Right cardiac atrium (tissue), 5 donors: ENCODE measurements around the gene CCDC33. TPM values are rescaled to one million over a fixed set of nuclear protein-coding genes. Genes with fewer than 3 reads are reported as not detected.

Experiments
- ATAC-seq, 2 donors: fragments of 200-7000 bp; cut with Tn5 transposase; one replicate each; pipeline versions ENCODE4 v1.8.0 to v1.9.1; 2020; ENCODE audit warnings: moderate library complexity in 2 of 2, mild to moderate bottlenecking in 1 of 2
- DNase-seq, 3 donors: peaks; one replicate each; pipeline ENCODE4 v3.0.0-alpha.2; 2020
- H3K27ac ChIP-seq: one replicate; pipeline ENCODE4 v1.5.1; 2013; ENCODE audit warnings: mild to moderate bottlenecking, low read length, control low read depth, moderate library complexity
- H3K27me3 ChIP-seq: one replicate; pipeline ENCODE4 v1.6.1; 2013; ENCODE audit not compliant: control insufficient read depth, insufficient read depth
- H3K4me1 ChIP-seq: one replicate; pipeline ENCODE4 v1.6.1; 2013; ENCODE audit warnings: low read length; ENCODE audit not compliant: control insufficient read depth, insufficient read depth
- H3K4me3 ChIP-seq: one replicate; pipeline ENCODE4 v1.5.1; 2013; ENCODE audit warnings: low read length, control low read depth
- H3K9me3 ChIP-seq: one replicate; pipeline ENCODE4 v1.6.1; 2013; ENCODE audit warnings: low read length; ENCODE audit not compliant: control insufficient read depth
- WGBS: extraction: QIAGEN DNeasy Blood & Tissue Kit; methylation state at CpG from one replicate; pipeline ENCODE4 v1.1.7; 2013; 5-methylcytosine and 5-hydroxymethylcytosine counted together
- intact Hi-C, 4 donors: fragments of 100-400 bp; cut with DNase I; formaldehyde crosslinking; loops; one replicate each; pipeline versions ENCODE4 v1.11.0 to v1.14.0; 2022 to 2023
- polyA plus RNA-seq: library from polyadenylated mRNA; stranded (reverse); fragments of 200-250 nt; gene quantifications from one replicate; pipeline ENCODE4 v1.2.3, GENCODE V29; 2013
- total RNA-seq, 4 donors: library from RNA; stranded (reverse); fragmentation: NEBNext Ultra II Directional; extraction: Animal tissue kit (Norgen Biotek cat#: 25700); gene quantifications; one replicate each; pipeline ENCODE4 v1.2.1, GENCODE V29; 2021
- donor health status: healthy with polysubstance abuse.
- donor health status: DM: no; HTN: yes; CAD: no.
- donor health status: DM: no; HTN: no; CAD: no.
- donor health status: DM: no; HTN: yes; CAD: no; lungs with severe emphysema.
- donor health status: DM: yes; HTN: yes; CAD: no.

CCDC33 gene
- total and polyA plus RNA-seq, 5 donors: 0.07 TPM; not detected in 4

DNA sequence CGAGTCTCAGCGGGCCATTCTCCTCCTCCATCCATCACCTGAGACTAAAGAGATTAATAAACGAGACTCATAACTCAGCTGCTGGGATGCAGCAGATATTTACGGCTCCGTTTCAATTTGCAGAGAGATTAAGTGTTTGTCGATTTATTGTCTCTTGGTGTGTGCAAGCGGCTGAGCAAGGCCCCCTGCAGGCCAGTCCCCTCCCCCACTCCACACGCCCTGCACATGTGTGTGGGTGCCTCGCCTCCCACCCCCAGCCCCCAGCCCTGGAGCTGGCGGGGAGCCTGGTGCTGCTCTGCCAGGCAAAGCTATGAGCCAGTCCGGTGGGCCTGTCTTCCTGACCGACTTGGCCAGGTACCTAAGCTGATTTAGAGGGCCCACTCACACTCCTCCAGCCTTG is 68.3 kb downstream of the CCDC33 start:
- no peak overlapping the region for H3K27ac ChIP-seq
- peak in 1 of 3 donors; percentile 43 for DNase-seq
- no peaks in the 10 kb centered on the region for H3K27me3 ChIP-seq
- intact Hi-C loops: no loop called here
- ATAC-seq: no peak
- 68% methylated on average over 12 of the region's 12 CpGs for WGBS
- H3K4me1 ChIP-seq: no peaks in the 10 kb centered on the region
- H3K9me3 ChIP-seq: no peaks in the 10 kb centered on the region
- no peak overlapping the region for H3K4me3 ChIP-seq

DNA sequence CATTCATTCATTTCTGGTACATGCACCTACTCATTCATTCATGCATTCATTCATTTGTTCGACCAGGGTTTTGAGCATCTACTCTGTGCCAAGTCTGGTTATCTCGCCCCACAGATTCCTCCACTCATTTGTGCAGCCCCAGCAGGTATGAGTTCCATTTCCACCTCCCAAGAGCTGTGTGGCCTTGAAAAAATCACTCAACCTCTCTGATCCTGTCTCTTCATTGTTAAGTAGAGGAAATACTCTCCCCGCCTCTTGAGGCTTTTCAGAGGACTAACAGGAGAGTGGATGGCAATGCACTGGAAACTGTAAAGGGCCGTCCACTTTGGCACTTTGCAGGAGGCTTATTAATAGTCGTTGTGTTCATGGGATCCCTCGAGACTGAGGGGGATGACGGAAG is 69.6 kb downstream of the CCDC33 start:
- intact Hi-C loops: loop anchor here in 3 of 4 donors (2.0 to 5.0 kb wide), 2 partner anchors 178 to 179 kb away; no protein-coding TSS in a partner anchor
- Histone ChIP-seq H3K9me3 (no peaks in the 10 kb centered on the region), H3K27me3 (no peaks in the 10 kb centered on the region), H3K27ac (no peak overlapping the region), H3K4me1 (no peaks in the 10 kb centered on the region), H3K4me3 (no peak overlapping the region)
- no peak for ATAC-seq
- 77% methylated on average over 7 of the region's 7 CpGs for WGBS
- DNase-seq: no peak

DNA sequence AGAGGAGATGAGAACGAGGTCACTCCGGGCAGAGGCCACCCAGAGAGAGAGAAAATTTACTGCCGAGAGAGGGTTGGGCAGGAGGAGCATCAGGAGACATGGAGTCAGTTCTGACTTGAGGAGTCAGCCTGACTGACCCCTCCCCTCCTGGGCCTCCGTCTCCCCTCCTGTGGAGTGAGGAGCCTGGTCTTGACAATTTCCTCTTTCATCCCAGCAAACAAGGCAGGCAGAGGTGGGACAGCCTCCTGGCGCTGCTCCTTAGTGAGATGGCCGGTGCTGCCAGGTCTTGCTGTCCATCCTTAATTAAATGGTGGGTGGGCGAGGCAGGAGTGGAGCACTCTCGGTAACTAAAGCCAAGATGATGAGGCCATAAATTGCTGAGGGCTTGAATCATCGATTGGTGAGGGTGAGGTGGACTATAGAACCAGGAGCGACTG is 70.7 kb downstream of the CCDC33 start:
- Histone ChIP-seq H3K4me1 (no peaks in the 10 kb centered on the region), H3K9me3 (no peaks in the 10 kb centered on the region), H3K27ac (no peak overlapping the region), H3K4me3 (no peak overlapping the region), H3K27me3 (no peaks in the 10 kb centered on the region)
- intact Hi-C loops: loop anchor here in 3 of 4 donors (2.0 to 5.0 kb wide), 2 partner anchors 179 to 180 kb away; no protein-coding TSS in a partner anchor
- ATAC-seq: no peak
- peak in 1 of 3 donors; percentile 16 for DNase-seq
- 51% methylated on average over 10 of the region's 10 CpGs for WGBS

DNA sequence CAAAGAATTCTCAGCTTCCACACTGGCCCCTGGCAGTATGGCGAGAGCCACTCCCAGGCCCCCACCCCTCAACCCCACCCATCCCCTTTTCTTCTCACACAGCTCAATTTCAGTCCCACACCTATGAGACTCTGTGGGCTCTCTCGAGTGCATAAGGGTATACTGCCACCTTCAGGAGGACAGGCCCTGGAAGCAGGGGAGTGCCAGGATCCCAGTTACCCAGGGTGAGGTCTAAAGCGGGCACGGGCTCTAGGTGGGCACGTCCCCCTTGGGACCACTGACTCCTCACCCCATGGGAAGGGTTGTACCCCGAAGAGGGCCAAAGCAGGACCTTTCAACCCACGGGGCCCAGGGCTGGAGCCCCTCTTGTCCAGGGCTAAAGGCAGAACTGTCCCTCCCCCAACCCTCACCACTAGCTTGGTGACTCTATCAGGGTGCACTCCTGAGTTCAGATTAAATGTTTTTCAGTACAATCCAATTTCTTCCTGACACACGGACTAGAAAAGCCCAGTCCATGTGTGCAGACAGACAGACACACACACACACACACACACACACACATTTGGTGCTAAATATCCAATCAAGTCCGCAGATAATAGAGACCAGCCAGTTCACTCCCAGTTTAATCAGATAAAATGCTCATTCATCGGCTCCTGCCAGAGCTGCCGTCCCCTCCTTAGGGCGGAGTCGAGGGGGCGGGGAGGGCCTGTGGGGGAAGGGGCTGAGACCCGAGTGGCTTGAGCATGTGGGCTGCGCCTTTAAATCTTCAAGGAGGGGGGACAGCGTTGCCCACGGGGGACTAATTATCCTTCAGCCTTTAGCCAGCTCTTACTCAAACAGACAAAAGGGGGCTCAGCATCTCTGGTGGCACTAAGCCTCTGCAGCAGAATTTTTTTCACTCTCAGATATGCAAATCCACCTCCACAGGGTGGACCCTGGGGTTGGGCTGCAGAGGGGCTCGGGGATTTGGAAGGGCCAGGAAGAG is 72.0 kb downstream of the CCDC33 start:
- intact Hi-C loops: loop anchor here in 3 of 4 donors (2.0 to 5.0 kb wide), 2 partner anchors 181 kb away; no protein-coding TSS in a partner anchor
- Histone ChIP-seq H3K9me3 (no peaks in the 10 kb centered on the region), H3K4me1 (no peaks in the 10 kb centered on the region), H3K27ac (no peak overlapping the region), H3K4me3 (no peak overlapping the region), H3K27me3 (no peaks in the 10 kb centered on the region)
- DNase-seq (peak; percentile 51 to 79 (median 75)), ATAC-seq (peak; percentile 84 to 89)
- WGBS: 7% methylated on average over 19 of the region's 19 CpGs

DNA sequence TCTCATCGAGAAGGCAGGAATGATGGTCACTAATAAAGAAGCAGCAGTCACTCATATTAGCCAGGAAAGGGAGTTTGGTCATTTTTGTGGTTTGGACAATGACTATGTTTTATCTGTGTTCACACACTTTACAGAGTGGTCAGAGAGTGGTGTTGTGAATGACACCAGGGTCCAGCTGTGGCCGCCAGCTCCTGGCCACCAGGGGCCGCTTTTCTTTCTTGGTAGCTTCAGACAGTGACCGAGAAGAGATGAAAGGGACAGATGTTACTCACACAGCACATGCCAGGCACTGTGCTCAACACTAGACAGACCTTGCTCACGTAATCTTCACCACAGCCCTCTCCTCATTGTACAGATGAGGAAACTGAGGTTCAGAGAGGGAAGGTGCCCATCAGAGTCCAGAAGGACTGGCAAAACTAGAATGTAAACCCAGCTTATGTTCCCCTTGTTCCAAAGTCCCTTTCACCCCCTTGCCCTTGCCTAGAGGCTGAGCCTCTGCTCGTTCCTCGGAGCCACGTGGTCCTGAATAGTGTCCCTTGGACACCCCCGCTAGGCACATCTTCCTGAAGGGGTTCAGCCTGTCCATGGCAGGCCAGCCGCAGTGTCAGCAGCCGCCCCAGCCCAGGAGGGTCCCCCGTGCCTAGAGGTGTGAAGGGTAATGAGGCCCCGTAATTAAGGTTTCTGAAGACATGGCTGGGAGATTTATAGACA is 75.8 kb downstream of the CCDC33 start:
- intact Hi-C loops: loop anchor here in 1 of 4 donors (10.0 kb wide), 1 partner anchor 347 kb away; no protein-coding TSS in a partner anchor
- DNase-seq (peak in 1 of 3 donors; percentile 51), ATAC-seq (no peak)
- Histone ChIP-seq H3K4me1 (peaks cover 3% of the 10 kb centered on the region), H3K27ac (no peak overlapping the region), H3K9me3 (no peaks in the 10 kb centered on the region), H3K27me3 (no peaks in the 10 kb centered on the region), H3K4me3 (no peak overlapping the region)
- 68% methylated on average over 13 of the region's 13 CpGs for WGBS

DNA sequence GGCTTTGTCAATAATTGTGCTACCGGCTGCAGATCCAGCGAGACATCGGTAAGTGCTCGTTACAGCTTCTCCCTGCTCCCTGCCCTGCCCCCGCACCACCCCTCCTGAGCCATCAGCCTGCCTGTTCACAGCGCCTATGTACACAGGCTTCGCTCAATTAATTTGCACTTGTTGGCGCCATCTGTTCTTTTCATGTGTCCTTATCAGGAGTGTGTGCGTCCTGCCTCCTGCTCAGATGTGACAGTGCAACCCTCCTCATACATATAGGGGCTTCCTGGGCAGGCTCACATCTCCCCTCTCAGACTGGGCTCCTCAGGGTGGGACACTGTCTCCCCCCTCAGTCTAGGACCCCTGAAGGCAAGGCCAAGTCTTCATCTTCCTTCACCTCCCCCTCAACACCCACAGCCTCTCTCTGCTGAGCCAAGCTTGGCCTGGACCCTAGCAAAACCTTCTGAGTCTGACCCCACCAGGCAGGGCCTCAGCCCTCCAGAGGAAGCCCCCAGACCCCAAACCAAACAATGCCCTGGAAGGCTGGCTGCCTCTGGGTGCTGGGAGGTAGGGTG is 76.4 kb downstream of the CCDC33 start:
- no peak for DNase-seq
- no peak overlapping the region for H3K4me3 ChIP-seq
- 79% methylated on average over 9 of the region's 9 CpGs for WGBS
- no peaks in the 10 kb centered on the region for H3K9me3 ChIP-seq
- no peak overlapping the region for H3K27ac ChIP-seq
- intact Hi-C loops: loop anchor here in 1 of 4 donors (10.0 kb wide), 1 partner anchor 348 kb away; no protein-coding TSS in a partner anchor
- peaks cover 3% of the 10 kb centered on the region for H3K4me1 ChIP-seq
- ATAC-seq: no peak
- H3K27me3 ChIP-seq: no peaks in the 10 kb centered on the region

DNA sequence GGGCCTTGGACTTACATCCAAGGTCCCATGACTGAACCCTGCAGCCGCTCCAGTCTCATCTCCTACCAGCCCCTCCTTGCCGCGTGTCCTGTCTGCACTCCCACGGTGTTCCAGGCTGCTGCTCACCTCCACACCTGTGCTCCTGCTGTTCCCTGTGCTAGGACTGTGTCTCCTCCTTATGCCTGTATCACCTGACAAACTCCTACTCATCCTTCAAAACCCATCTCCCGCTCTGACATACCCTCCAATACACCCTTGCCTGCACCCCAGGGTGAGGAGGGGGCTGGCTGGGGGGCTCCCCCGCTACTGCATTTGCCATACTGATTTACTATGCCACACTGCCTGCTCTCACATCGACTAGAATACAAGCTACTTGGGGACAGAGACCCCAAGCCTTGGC is 77.8 kb downstream of the CCDC33 start:
- no peak overlapping the region for H3K27ac ChIP-seq
- peaks cover 3% of the 10 kb centered on the region for H3K4me1 ChIP-seq
- peak in 1 of 3 donors; percentile 2 for DNase-seq
- no peak for ATAC-seq
- intact Hi-C loops: loop anchor here in 1 of 4 donors (10.0 kb wide), 1 partner anchor 349 kb away; no protein-coding TSS in a partner anchor
- no peaks in the 10 kb centered on the region for H3K9me3 ChIP-seq
- H3K27me3 ChIP-seq: no peaks in the 10 kb centered on the region
- WGBS: 90% methylated on average over 7 of the region's 7 CpGs
- no peak overlapping the region for H3K4me3 ChIP-seq

DNA sequence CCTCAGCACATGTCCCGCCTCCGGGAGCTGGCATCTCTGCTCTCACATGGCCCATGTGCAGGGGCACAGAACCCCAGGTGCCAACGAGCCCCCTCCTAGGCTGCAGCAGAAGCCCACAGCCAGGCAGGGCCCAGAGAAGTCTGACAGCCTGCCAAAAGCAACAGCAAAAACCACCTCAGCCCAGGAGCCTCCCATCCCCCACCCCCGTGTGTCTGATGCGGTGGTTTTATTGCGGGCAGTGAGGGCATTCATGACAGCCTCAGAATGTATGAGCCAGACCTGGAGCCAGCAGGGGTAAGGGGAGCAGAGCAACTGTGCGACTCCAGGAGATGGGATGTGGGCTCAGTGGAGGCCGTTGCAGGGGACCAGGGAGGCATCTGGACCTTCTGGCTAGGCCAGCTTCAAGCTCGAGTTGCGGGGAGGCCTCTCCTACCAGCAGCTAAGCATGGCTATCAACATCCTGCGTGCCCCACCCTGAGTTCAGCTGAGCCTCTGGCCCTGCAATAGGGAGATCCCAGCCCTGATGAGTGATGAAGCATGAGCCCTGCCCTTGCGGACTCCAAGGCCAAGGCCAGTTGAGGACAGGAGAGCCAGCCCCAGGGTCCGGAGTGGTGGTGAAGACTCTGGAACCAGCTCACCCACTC is 78.8 kb downstream of the CCDC33 start:
- Histone ChIP-seq H3K27ac (peak overlapping the region; percentile 34), H3K4me3 (no peak overlapping the region), H3K9me3 (no peaks in the 10 kb centered on the region), H3K27me3 (no peaks in the 10 kb centered on the region), H3K4me1 (peaks cover 7% of the 10 kb centered on the region)
- DNase-seq (peak; percentile 36 to 65 (median 64)), ATAC-seq (peak; percentile 5 to 22)
- intact Hi-C loops: loop anchor here in 1 of 4 donors (10.0 kb wide), 1 partner anchor 350 kb away; no protein-coding TSS in a partner anchor
- 80% methylated on average over 13 of the region's 13 CpGs for WGBS

DNA sequence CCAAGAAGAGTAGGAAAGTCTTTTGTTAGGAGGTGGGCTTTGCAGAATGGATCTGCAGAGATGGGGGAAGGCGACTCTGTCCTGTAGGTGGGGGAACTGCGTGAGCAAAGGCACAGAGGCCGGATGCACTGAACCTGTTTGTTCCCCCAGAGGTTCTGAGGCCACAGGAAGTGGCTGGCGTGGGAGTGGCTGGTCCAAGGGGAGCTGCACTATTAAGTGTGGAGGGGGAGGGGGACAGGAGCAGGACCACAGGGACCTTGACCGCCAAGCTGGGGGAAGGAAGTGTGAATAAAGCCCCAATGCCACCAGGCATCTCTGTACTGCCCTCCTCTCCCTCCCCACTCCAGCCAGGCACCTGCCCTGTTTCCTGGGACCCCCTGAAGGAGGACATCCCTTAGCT is 79.5 kb downstream of the CCDC33 start:
- WGBS: 55% methylated on average over 5 of the region's 5 CpGs
- intact Hi-C loops: loop anchor here in 1 of 4 donors (10.0 kb wide), 1 partner anchor 351 kb away; no protein-coding TSS in a partner anchor

DNA sequence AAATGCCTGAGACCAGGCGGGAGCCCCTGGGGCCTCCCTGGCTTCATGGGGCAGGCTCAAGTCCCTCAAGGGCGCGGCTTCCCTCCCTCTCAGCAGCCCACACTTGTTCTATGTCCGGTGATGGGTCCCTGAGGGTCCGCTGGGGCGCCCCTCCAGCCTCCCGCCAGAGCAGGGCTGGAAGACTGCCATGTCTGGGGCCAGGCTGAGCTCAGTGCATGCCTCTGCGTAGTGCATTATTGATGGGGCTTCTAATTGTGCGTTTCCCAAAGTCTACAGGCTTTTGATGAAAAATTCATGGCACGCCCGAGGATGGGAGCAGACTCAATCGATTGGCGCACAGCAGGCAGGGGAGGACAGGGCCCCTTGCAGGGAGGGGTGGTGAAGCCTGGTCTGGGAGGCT is 80.0 kb downstream of the CCDC33 start:
- intact Hi-C loops: loop anchor here in 1 of 4 donors (10.0 kb wide), 1 partner anchor 351 kb away; no protein-coding TSS in a partner anchor
- WGBS: 36% methylated on average over 13 of the region's 13 CpGs
- H3K4me3 ChIP-seq: no peak overlapping the region
- no peaks in the 10 kb centered on the region for H3K9me3 ChIP-seq
- H3K27ac ChIP-seq: no peak overlapping the region
- no peaks in the 10 kb centered on the region for H3K27me3 ChIP-seq
- ATAC-seq: no peak
- H3K4me1 ChIP-seq: peaks cover 7% of the 10 kb centered on the region
- peak in 2 of 3 donors; percentile 69 to 82 for DNase-seq

More for the DNA sequence above, 79.5 kb downstream of the CCDC33 start:
- H3K27ac ChIP-seq: no peak overlapping the region
- no peaks in the 10 kb centered on the region for H3K27me3 ChIP-seq
- no peaks in the 10 kb centered on the region for H3K9me3 ChIP-seq
- H3K4me3 ChIP-seq: no peak overlapping the region
- peaks cover 7% of the 10 kb centered on the region for H3K4me1 ChIP-seq
- ATAC-seq: no peak
- DNase-seq: no peak
